IPS-18a (cell line): Measurements from ENCODE around the gene YPEL2.
"Not testable (repeated sequence)": the region's sequence is repeated elsewhere in the genome, so short reads cannot be mapped to it uniquely, and the experiment has no call there.

Experiments used
- H3K27ac ChIP-seq: one replicate; pipeline ENCODE4 v1.5.1; 2013; ENCODE audit warnings: low read length
- H3K27me3 ChIP-seq: one replicate; pipeline ENCODE4 v1.6.1; 2013; ENCODE audit warnings: mild to moderate bottlenecking, low read length; ENCODE audit not compliant: control insufficient read depth, insufficient read depth
- H3K36me3 ChIP-seq: one replicate; pipeline ENCODE4 v1.6.1; 2013; ENCODE audit warnings: low read depth, low read length; ENCODE audit not compliant: control insufficient read depth
- H3K4me1 ChIP-seq: one replicate; pipeline ENCODE4 v1.6.1; 2013; ENCODE audit warnings: low read depth, low read length; ENCODE audit not compliant: control insufficient read depth
- H3K4me3 ChIP-seq: one replicate; pipeline ENCODE4 v1.5.1; 2013; ENCODE audit warnings: low read length
- H3K9ac ChIP-seq: one replicate; pipeline ENCODE4 v1.6.1; 2013; ENCODE audit warnings: mild to moderate bottlenecking, low read length, moderate library complexity
- H3K9me3 ChIP-seq: one replicate; pipeline ENCODE4 v1.6.1; 2013; ENCODE audit warnings: low read depth, low read length; ENCODE audit not compliant: control insufficient read depth

The YPEL2 gene

GRCh38 chr17:59387351-59388068 is 56.1 kb downstream of the YPEL2 start:
- Histone ChIP-seq H3K27ac (no peak overlapping the region), H3K27me3 (no peaks in the 10 kb centered on the region), H3K36me3 (no peaks in the 10 kb centered on the region), H3K4me3 (no peak overlapping the region), H3K9me3 (no peaks in the 10 kb centered on the region), H3K4me1 (peaks cover 11% of the 10 kb centered on the region), H3K9ac (no peak overlapping the region)

GRCh38 chr17:59388069-59388556 is 56.7 kb downstream of the YPEL2 start:
- no peak overlapping the region for H3K9ac ChIP-seq

GRCh38 chr17:59389066-59389465 is 57.6 kb downstream of the YPEL2 start:
- no peaks in the 10 kb centered on the region for H3K27me3 ChIP-seq
- no peak overlapping the region for H3K27ac ChIP-seq
- no peak overlapping the region for H3K4me3 ChIP-seq
- peaks cover 11% of the 10 kb centered on the region for H3K4me1 ChIP-seq
- no peak overlapping the region for H3K9ac ChIP-seq
- H3K9me3 ChIP-seq, result no peaks in the 10 kb centered on the region
- no peaks in the 10 kb centered on the region for H3K36me3 ChIP-seq

More at GRCh38 chr17:59388069-59388556, 56.7 kb downstream of the YPEL2 start:
- no peaks in the 10 kb centered on the region for H3K9me3 ChIP-seq
- no peak overlapping the region for H3K27ac ChIP-seq
- H3K27me3 ChIP-seq, result no peaks in the 10 kb centered on the region
- H3K4me3 ChIP-seq, result no peak overlapping the region
- peaks cover 11% of the 10 kb centered on the region for H3K4me1 ChIP-seq
- no peaks in the 10 kb centered on the region for H3K36me3 ChIP-seq

GRCh38 chr17:59391021-59391420 is 59.6 kb downstream of the YPEL2 start:
- Histone ChIP-seq H3K27ac (no peak overlapping the region), H3K9me3 (no peaks in the 10 kb centered on the region), H3K9ac (no peak overlapping the region), H3K36me3 (no peaks in the 10 kb centered on the region), H3K27me3 (no peaks in the 10 kb centered on the region), H3K4me1 (peaks cover 11% of the 10 kb centered on the region), H3K4me3 (no peak overlapping the region)

- H3K36me3 ChIP-seq, result no peaks in the 10 kb centered on the region
- H3K4me3 ChIP-seq, result no peak overlapping the region
- H3K9me3 ChIP-seq, result no peaks in the 10 kb centered on the region
- peaks cover 2% of the 10 kb centered on the region for H3K4me1 ChIP-seq
- H3K27ac ChIP-seq, result no peak overlapping the region
- no peaks in the 10 kb centered on the region for H3K27me3 ChIP-seq
- no peak overlapping the region for H3K9ac ChIP-seq
These were observed 61.7 kb downstream of the YPEL2 start for GRCh38 chr17:59392973-59393679.

- H3K4me1 ChIP-seq, H3K4me3 ChIP-seq, H3K27me3 ChIP-seq, H3K36me3 ChIP-seq, H3K27ac ChIP-seq, H3K9me3 ChIP-seq, H3K9ac ChIP-seq: not testable (repeated sequence)
These were observed 62.4 kb downstream of the YPEL2 start for GRCh38 chr17:59393742-59394410.

GRCh38 chr17:59396134-59396826 is 64.8 kb downstream of the YPEL2 start:
- Histone ChIP-seq H3K9me3 (no peaks in the 10 kb centered on the region), H3K27ac (no peak overlapping the region), H3K4me3 (no peak overlapping the region), H3K36me3 (no peaks in the 10 kb centered on the region), H3K27me3 (no peaks in the 10 kb centered on the region), H3K9ac (no peak overlapping the region), H3K4me1 (no peaks in the 10 kb centered on the region)

GRCh38 chr17:59397316-59398073 is 66.0 kb downstream of the YPEL2 start:
- Histone ChIP-seq H3K4me1 (no peaks in the 10 kb centered on the region), H3K27ac (no peak overlapping the region), H3K9ac (no peak overlapping the region), H3K9me3 (no peaks in the 10 kb centered on the region), H3K36me3 (no peaks in the 10 kb centered on the region), H3K4me3 (no peak overlapping the region), H3K27me3 (no peaks in the 10 kb centered on the region)

- Histone ChIP-seq H3K9ac (no peak overlapping the region), H3K9me3 (no peaks in the 10 kb centered on the region), H3K36me3 (no peaks in the 10 kb centered on the region), H3K4me1 (no peaks in the 10 kb centered on the region), H3K27me3 (no peaks in the 10 kb centered on the region), H3K27ac (no peak overlapping the region), H3K4me3 (no peak overlapping the region)
These were observed 68.5 kb downstream of the YPEL2 start for GRCh38 chr17:59399914-59400313.

- no peaks in the 10 kb centered on the region for H3K4me1 ChIP-seq
- no peak overlapping the region for H3K9ac ChIP-seq
- no peaks in the 10 kb centered on the region for H3K27me3 ChIP-seq
- no peaks in the 10 kb centered on the region for H3K36me3 ChIP-seq
- no peaks in the 10 kb centered on the region for H3K9me3 ChIP-seq
- no peak overlapping the region for H3K4me3 ChIP-seq
- H3K27ac ChIP-seq, result no peak overlapping the region
These were observed 69.4 kb downstream of the YPEL2 start for GRCh38 chr17:59400858-59401257.

- H3K9me3 ChIP-seq, result no peaks in the 10 kb centered on the region
- no peaks in the 10 kb centered on the region for H3K27me3 ChIP-seq
- no peak overlapping the region for H3K27ac ChIP-seq
- H3K4me1 ChIP-seq, result no peaks in the 10 kb centered on the region
- H3K36me3 ChIP-seq, result no peaks in the 10 kb centered on the region
- H3K9ac ChIP-seq, result no peak overlapping the region
- no peak overlapping the region for H3K4me3 ChIP-seq
These were observed 69.8 kb downstream of the YPEL2 start for GRCh38 chr17:59401274-59401673.
